Karpas-422 (cell line): ENCODE data around the gene TMSB4X. TPM values are rescaled to one million over a fixed set of nuclear protein-coding genes. Genes with fewer than 3 reads are reported as not detected.
"Not testable (repeated sequence)": the region's sequence is repeated elsewhere in the genome, so short reads cannot be mapped to it uniquely, and the experiment has no call there.

Experiments
- DNase-seq: peaks from one replicate; pipeline ENCODE4 v3.0.0-alpha.2; 2015
- H2AFZ ChIP-seq: fragments of 200-600 bp; sonication (generic); 2 replicates; pipeline ENCODE4 v1.6.1; 2014; ENCODE audit warnings: antibody characterized with exemption, low read length, mixed read lengths
- H3K27ac ChIP-seq: fragments of 200-600 bp; sonication (generic); 2 replicates; pipeline ENCODE4 v1.5.1; 2014; ENCODE audit warnings: mild to moderate bottlenecking, low read length, moderate library complexity
- H3K27me3 ChIP-seq: fragments of 200-600 bp; sonication (generic); 2 replicates; pipeline ENCODE4 v1.6.1; 2014; ENCODE audit warnings: low read length, mixed read lengths
- H3K36me3 ChIP-seq: fragments of 200-600 bp; sonication (generic); 2 replicates; pipeline ENCODE4 v1.6.1; 2014; ENCODE audit warnings: low read length, mixed read lengths; ENCODE audit not compliant: insufficient read depth
- H3K4me1 ChIP-seq: fragments of 200-600 bp; sonication (generic); 2 replicates; pipeline ENCODE4 v1.6.1; 2014; ENCODE audit warnings: mild to moderate bottlenecking, low read length, mixed read lengths
- H3K4me2 ChIP-seq: fragments of 200-600 bp; sonication (generic); 2 replicates; pipeline ENCODE4 v1.6.1; 2014; ENCODE audit warnings: low read length, low read depth, mild to moderate bottlenecking; ENCODE audit not compliant: poor library complexity, severe bottlenecking
- H3K4me3 ChIP-seq: fragments of 200-600 bp; sonication (generic); 2 replicates; pipeline ENCODE4 v1.5.1; 2014; ENCODE audit warnings: mild to moderate bottlenecking, antibody characterized with exemption, low read length, mixed read lengths
- H3K79me2 ChIP-seq: fragments of 200-600 bp; sonication (generic); 2 replicates; pipeline ENCODE4 v1.6.1; 2014; ENCODE audit warnings: mild to moderate bottlenecking, low read length, mixed read lengths
- H3K9ac ChIP-seq: fragments of 200-600 bp; sonication (generic); 2 replicates; pipeline ENCODE4 v1.6.0; 2014; ENCODE audit warnings: low read length
- H3K9me2 ChIP-seq: fragments of 200-600 bp; sonication (generic), shearing (Covaris generic); replicated peaks from 2 replicates; pipeline ENCODE4 v1.6.0; 2014; ENCODE audit warnings: mild to moderate bottlenecking, low read length, moderate library complexity; ENCODE audit not compliant: insufficient read depth
- H3K9me3 ChIP-seq: fragments of 300-700, 200-600 bp; sonication (generic); 2 replicates; pipeline ENCODE4 v1.6.1; 2014; ENCODE audit warnings: low read length, mixed read lengths
- H4K20me1 ChIP-seq: fragments of 200-600 bp; sonication (generic); 2 replicates; pipeline ENCODE4 v1.6.1; 2014; ENCODE audit warnings: mild to moderate bottlenecking, antibody characterized with exemption, low read length, low read depth; ENCODE audit not compliant: insufficient read depth
- total RNA-seq: library from RNA; depleted of rRNA; stranded (reverse); fragments of >200 nt; shearing (Covaris generic); gene quantifications from 2 replicates; pipeline ENCODE4 v1.2.3, GENCODE V29; 2014; ENCODE audit warnings: low replicate concordance

The TMSB4X gene
- total RNA-seq, 1 experiment from 2014 or later = 3,856 TPM

GRCh38 chrX:12974305-12974795, 560 bp upstream of the TMSB4X start:
- Histone ChIP-seq H3K79me2 (peaks cover 5% of the 10 kb centered on the region), H3K4me2 (peak overlapping the region; percentile 69), H3K9me2 (no peaks in the 10 kb centered on the region), H3K27ac (peak overlapping the region; percentile 83), H2AFZ (peak overlapping the region; percentile 48; the same call in 1 of the 2 replicates), H3K27me3 (no peaks in the 10 kb centered on the region), H3K9me3 (no peaks in the 10 kb centered on the region), H3K4me1 (peaks cover 42% of the 10 kb centered on the region), H3K36me3 (peaks cover 10% of the 10 kb centered on the region; the same call in 1 of the 2 replicates), H3K9ac (peak overlapping the region; percentile 94), H3K4me3 (peak overlapping the region; percentile 89), H4K20me1 (peaks cover 8% of the 10 kb centered on the region)
- DNase-seq = peak; percentile 63

DNA sequence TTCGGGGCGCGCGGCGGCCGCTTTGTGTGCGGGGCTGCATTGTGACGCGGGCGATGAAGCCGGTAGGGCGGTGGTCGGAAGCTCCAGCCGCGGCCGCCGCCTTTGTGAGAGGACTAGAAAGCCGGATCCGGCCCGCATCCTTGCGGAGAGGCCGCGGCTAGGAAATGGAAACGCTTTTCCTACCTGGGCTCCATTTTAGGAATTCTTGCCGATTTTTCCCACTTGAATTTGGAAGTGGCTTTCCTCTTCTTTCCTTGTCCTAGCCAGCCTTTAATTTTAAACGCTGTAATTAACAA, 708 bp downstream of the TMSB4X start:
- H2AFZ ChIP-seq = no peak overlapping the region

DNA sequence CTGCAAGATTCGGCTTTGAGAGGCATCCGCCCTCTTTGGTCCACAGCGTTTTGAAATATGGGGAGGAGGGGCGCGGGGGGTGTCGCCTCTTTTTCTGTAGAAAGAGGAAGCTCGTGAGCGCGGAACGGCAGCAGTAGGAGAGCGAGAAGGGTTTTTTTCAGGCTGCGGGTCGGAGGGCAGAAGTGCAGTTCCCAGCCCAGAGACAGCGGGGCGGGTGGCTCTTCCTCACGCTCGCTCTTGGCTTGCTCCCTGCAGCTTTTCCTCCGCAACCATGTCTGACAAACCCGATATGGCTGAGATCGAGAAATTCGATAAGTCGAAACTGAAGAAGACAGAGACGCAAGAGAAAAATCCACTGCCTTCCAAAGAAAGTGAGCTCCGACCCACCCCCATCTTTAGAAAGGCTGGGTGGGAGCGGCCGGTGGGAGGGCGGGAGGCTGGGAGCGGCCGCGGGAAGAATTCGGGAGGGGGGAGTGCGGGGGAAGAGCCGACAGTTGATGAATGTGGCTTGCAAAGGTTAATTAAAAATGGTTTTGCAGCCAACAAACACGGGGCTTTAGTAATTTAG, 1.2 kb downstream of the TMSB4X start:
- Histone ChIP-seq H4K20me1 (peaks cover 8% of the 10 kb centered on the region), H3K9me3 (no peaks in the 10 kb centered on the region), H3K9me2 (no peaks in the 10 kb centered on the region), H3K4me2 (peak overlapping the region; percentile 69), H3K36me3 (peaks cover 10% of the 10 kb centered on the region; the same call in 1 of the 2 replicates), H3K4me3 (peak overlapping the region; percentile 89), H3K4me1 (peaks cover 44% of the 10 kb centered on the region), H3K9ac (peak overlapping the region; percentile 94), H3K79me2 (peaks cover 5% of the 10 kb centered on the region), H3K27me3 (no peaks in the 10 kb centered on the region), H2AFZ (no peak overlapping the region), H3K27ac (peak overlapping the region; percentile 88)
- peak; percentile 86 for DNase-seq

More for the DNA sequence above, 708 bp downstream of the TMSB4X start:
- H3K9ac ChIP-seq = peak overlapping the region; percentile 94
- no peaks in the 10 kb centered on the region for H3K9me3 ChIP-seq
- peak overlapping the region; percentile 69 for H3K4me2 ChIP-seq
- peaks cover 10% of the 10 kb centered on the region; the same call in 1 of the 2 replicates for H3K36me3 ChIP-seq
- H3K27me3 ChIP-seq = no peaks in the 10 kb centered on the region
- no peak for DNase-seq
- no peaks in the 10 kb centered on the region for H3K9me2 ChIP-seq
- peaks cover 5% of the 10 kb centered on the region for H3K79me2 ChIP-seq
- peaks cover 44% of the 10 kb centered on the region for H3K4me1 ChIP-seq
- H3K27ac ChIP-seq = peak overlapping the region; percentile 88
- peak overlapping the region; percentile 89 for H3K4me3 ChIP-seq
- H4K20me1 ChIP-seq = peaks cover 8% of the 10 kb centered on the region

GRCh38 chrX:12976819-12977732, 2.2 kb downstream of the TMSB4X start:
- 0 out of 2 replicates have a peak overlapping the region, but pooled peaks have one; percentile 52 for H3K9ac ChIP-seq
- peak overlapping the region; percentile 88 for H3K27ac ChIP-seq
- not testable (repeated sequence) for H3K9me2 ChIP-seq, H3K9me3 ChIP-seq, H3K79me2 ChIP-seq, H4K20me1 ChIP-seq, H3K36me3 ChIP-seq, H3K27me3 ChIP-seq, H2AFZ ChIP-seq
- peak overlapping the region; percentile 69 for H3K4me2 ChIP-seq
- peak; percentile 58 for DNase-seq
- H3K4me1 ChIP-seq = peaks cover 44% of the 10 kb centered on the region
- H3K4me3 ChIP-seq = peak overlapping the region; percentile 89; the same call in 1 of the 2 replicates

DNA sequence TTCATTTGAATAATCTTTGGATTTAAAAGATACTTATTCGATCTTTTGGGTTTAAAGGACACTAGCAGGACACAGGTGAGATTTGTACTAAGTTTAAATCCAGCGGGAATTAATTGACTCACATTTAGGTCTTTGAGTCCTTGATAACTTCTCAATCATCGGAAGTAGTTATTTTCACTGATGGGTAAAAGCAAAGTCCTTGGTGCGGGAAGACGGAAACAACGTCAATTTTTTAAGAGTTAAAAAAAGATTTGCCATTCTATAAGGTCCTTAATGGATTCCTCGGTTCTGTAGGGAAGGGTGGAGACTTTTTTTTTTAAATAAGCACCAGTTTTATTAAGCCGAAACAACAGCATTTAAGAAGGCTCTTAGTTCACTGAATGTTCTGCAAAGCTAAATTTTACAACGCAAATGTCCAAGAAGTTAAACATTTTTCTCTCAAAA, 2.9 kb downstream of the TMSB4X start:
- peak overlapping the region; percentile 52 for H3K27ac ChIP-seq
- no peaks in the 10 kb centered on the region for H3K9me3 ChIP-seq
- peak overlapping the region; percentile 52 for H3K9ac ChIP-seq
- no peaks in the 10 kb centered on the region for H3K9me2 ChIP-seq
- no peak overlapping the region for H2AFZ ChIP-seq
- H4K20me1 ChIP-seq = peaks cover 8% of the 10 kb centered on the region
- H3K36me3 ChIP-seq = peaks cover 10% of the 10 kb centered on the region; the same call in 1 of the 2 replicates
- H3K27me3 ChIP-seq = no peaks in the 10 kb centered on the region
- peaks cover 5% of the 10 kb centered on the region for H3K79me2 ChIP-seq
- H3K4me3 ChIP-seq = peak overlapping the region; percentile 43
- peaks cover 44% of the 10 kb centered on the region for H3K4me1 ChIP-seq
- peak overlapping the region; percentile 69 for H3K4me2 ChIP-seq
- DNase-seq = no peak

- Histone ChIP-seq H3K9me3 (no peaks in the 10 kb centered on the region), H3K27ac (peak overlapping the region; percentile 52), H2AFZ (0 out of 2 replicates have a peak overlapping the region, but pooled peaks have one; percentile 36), H3K27me3 (no peaks in the 10 kb centered on the region), H3K4me2 (peak overlapping the region; percentile 69), H3K9ac (peak overlapping the region; percentile 52), H3K36me3 (peaks cover 10% of the 10 kb centered on the region; the same call in 1 of the 2 replicates), H3K4me1 (peaks cover 42% of the 10 kb centered on the region), H4K20me1 (peaks cover 8% of the 10 kb centered on the region), H3K4me3 (peak overlapping the region; percentile 43), H3K9me2 (no peaks in the 10 kb centered on the region), H3K79me2 (peaks cover 5% of the 10 kb centered on the region)
- peak; percentile 86 for DNase-seq
Measured at GRCh38 chrX:12978205-12979025, 3.5 kb downstream of the TMSB4X start.

DNA sequence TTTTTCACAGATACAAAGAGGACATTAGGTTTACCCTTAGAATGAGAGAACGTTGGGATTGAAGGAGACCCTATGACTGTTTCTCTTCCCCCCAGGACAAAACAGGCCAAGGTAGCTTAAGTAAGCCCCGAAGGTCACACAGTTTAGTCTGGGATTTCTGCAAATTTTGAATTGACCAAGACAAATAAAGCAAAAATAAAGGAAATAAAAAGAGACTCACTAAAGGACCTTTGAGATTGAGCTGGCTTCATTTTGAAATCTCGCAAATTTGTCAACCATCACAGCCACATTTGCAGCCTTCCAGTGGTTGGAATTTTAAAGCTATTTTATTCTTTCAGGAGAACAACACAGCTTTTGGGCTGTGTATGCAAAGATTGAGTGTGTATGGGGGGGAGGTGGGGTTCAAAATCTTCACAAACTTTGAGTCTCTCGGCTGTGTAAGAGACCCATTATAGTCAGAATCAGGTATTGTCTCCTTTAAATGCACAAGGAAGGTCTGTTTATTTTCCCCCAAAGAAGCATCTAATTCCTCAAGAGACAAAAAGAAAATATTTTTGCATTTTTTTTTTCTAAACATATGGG, 4.2 kb downstream of the TMSB4X start:
- H4K20me1 ChIP-seq = peaks cover 8% of the 10 kb centered on the region
- peak overlapping the region; percentile 52 for H3K9ac ChIP-seq
- H3K4me3 ChIP-seq = peak overlapping the region; percentile 43
- H2AFZ ChIP-seq = 0 out of 2 replicates have a peak overlapping the region, but pooled peaks have one; percentile 36
- H3K36me3 ChIP-seq = peaks cover 10% of the 10 kb centered on the region; the same call in 1 of the 2 replicates
- H3K27me3 ChIP-seq = no peaks in the 10 kb centered on the region
- peaks cover 35% of the 10 kb centered on the region for H3K4me1 ChIP-seq
- no peak for DNase-seq
- H3K4me2 ChIP-seq = peak overlapping the region; percentile 69
- H3K79me2 ChIP-seq = peaks cover 5% of the 10 kb centered on the region
- no peak overlapping the region for H3K27ac ChIP-seq
- H3K9me3 ChIP-seq = no peaks in the 10 kb centered on the region
- no peaks in the 10 kb centered on the region for H3K9me2 ChIP-seq
